NB4 (cell line): ENCODE results near the gene DAAM2.

Experiments used
- CTCF ChIP-seq: IDR thresholded peaks from one replicate; pipeline ENCODE4 v1.5.1; 2012; ENCODE audit warnings: low read depth, low read length
- MAX ChIP-seq: IDR thresholded peaks from 2 replicates; pipeline ENCODE4 v1.6.1; 2011; ENCODE audit warnings: low read depth, low read length
- MYC ChIP-seq: IDR thresholded peaks from 2 replicates; pipeline ENCODE4 v1.6.1; 2011; ENCODE audit warnings: low read depth, low read length
- POLR2A ChIP-seq: IDR thresholded peaks from 2 replicates; pipeline ENCODE4 v1.6.1; 2011; ENCODE audit warnings: mild to moderate bottlenecking; ENCODE audit not compliant: insufficient read length; ENCODE audit errors: extremely low read depth

- TF ChIP-seq CTCF: no peak
- no peak for TF ChIP-seq POLR2A
- no peak for TF ChIP-seq MYC
- no peak for TF ChIP-seq MAX
Observed at GRCh38 chr6:39843305-39844020, 51.3 kb downstream of the DAAM2 start.
